ENCODE results near the gene ABCA7.

ABCA7 gene, protein sequence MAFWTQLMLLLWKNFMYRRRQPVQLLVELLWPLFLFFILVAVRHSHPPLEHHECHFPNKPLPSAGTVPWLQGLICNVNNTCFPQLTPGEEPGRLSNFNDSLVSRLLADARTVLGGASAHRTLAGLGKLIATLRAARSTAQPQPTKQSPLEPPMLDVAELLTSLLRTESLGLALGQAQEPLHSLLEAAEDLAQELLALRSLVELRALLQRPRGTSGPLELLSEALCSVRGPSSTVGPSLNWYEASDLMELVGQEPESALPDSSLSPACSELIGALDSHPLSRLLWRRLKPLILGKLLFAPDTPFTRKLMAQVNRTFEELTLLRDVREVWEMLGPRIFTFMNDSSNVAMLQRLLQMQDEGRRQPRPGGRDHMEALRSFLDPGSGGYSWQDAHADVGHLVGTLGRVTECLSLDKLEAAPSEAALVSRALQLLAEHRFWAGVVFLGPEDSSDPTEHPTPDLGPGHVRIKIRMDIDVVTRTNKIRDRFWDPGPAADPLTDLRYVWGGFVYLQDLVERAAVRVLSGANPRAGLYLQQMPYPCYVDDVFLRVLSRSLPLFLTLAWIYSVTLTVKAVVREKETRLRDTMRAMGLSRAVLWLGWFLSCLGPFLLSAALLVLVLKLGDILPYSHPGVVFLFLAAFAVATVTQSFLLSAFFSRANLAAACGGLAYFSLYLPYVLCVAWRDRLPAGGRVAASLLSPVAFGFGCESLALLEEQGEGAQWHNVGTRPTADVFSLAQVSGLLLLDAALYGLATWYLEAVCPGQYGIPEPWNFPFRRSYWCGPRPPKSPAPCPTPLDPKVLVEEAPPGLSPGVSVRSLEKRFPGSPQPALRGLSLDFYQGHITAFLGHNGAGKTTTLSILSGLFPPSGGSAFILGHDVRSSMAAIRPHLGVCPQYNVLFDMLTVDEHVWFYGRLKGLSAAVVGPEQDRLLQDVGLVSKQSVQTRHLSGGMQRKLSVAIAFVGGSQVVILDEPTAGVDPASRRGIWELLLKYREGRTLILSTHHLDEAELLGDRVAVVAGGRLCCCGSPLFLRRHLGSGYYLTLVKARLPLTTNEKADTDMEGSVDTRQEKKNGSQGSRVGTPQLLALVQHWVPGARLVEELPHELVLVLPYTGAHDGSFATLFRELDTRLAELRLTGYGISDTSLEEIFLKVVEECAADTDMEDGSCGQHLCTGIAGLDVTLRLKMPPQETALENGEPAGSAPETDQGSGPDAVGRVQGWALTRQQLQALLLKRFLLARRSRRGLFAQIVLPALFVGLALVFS (N-terminal part only)

DNA sequence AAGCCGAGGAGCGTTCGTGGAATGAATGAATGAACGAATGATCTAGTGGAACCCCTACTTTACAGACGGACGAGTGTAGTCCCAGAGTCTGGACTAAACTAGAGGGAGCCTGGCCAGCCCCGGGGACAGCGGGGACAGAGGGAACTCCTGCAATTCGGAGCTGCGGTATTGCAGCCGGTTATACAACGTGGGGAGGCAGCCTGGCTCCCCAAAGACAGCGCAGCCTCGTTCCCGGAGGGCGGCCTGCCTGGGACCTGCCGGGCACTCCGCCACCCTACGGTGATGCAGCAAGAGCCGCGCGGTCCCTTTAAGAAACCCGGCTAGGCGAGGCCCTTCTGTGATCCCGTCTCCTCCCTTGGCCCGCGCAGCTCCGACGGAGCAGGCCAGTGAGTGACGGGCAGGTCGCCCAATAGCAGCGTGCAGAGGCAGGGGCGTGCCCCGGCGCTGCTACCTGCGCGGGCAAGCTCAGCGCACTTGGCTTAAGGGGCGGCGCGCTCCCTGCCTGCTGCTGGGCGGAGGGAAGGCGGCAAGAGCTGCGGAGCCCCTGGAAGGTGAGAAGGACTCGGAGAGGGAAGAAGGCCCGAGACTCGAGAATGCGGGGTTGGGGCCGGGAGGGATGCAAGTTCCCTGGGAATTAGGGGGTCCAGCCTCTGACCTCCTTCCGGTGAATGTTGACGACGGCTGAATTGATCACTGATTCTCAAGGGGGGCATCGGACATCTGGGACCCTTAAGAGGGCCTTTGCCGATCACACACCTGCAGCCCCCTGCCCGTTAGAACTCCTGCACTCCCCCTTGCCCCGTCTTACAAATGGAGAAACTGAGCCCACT is at the start of gene ABCA7:
ABCA7 (plus strand) TSS at position 462 of the 830 bp plus-strand sequence. CDS start 1,255 bp downstream, outside the sequence.
- TF ChIP-seq, protein P1, sequence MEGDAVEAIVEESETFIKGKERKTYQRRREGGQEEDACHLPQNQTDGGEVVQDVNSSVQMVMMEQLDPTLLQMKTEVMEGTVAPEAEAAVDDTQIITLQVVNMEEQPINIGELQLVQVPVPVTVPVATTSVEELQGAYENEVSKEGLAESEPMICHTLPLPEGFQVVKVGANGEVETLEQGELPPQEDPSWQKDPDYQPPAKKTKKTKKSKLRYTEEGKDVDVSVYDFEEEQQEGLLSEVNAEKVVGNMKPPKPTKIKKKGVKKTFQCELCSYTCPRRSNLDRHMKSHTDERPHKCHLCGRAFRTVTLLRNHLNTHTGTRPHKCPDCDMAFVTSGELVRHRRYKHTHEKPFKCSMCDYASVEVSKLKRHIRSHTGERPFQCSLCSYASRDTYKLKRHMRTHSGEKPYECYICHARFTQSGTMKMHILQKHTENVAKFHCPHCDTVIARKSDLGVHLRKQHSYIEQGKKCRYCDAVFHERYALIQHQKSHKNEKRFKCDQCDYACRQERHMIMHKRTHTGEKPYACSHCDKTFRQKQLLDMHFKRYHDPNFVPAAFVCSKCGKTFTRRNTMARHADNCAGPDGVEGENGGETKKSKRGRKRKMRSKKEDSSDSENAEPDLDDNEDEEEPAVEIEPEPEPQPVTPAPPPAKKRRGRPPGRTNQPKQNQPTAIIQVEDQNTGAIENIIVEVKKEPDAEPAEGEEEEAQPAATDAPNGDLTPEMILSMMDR (conservative IDR thresholded peaks at IDR 0.05; ENCODE audit: low read depth, low read length), result no peak
- Histone ChIP-seq H3K4me3 (IDR thresholded peaks at IDR 0.05; ENCODE audit: insufficient read depth, low read depth, low read length) (no peak within 1 kb of the TSS), H3K4me2 (peak within 1 kb of the TSS; percentile 100), H3K27ac (no peak within 1 kb of the TSS; the same call in 1 of the 2 replicates), H3K9ac (no peak within 1 kb of the TSS; the same call in 1 of the 2 replicates), H3K4me1 (ENCODE audit: low read depth, poor library complexity, severe bottlenecking) (peaks cover 34% of the 10 kb centered on the region), H3K36me3 (ENCODE audit: insufficient read depth) (no peaks in the 10 kb centered on the region), H4K20me1 (ENCODE audit: insufficient read depth) (no peaks in the 10 kb centered on the region), H2AFZ (ENCODE audit: low read depth) (peak within 1 kb of the TSS; percentile 45), H3K79me2 (ENCODE audit: insufficient read depth, low read depth) (no peaks in the 10 kb centered on the region), H3K27me3 (ENCODE audit: insufficient read depth, low read depth) (no peaks in the 10 kb centered on the region)

DNA sequence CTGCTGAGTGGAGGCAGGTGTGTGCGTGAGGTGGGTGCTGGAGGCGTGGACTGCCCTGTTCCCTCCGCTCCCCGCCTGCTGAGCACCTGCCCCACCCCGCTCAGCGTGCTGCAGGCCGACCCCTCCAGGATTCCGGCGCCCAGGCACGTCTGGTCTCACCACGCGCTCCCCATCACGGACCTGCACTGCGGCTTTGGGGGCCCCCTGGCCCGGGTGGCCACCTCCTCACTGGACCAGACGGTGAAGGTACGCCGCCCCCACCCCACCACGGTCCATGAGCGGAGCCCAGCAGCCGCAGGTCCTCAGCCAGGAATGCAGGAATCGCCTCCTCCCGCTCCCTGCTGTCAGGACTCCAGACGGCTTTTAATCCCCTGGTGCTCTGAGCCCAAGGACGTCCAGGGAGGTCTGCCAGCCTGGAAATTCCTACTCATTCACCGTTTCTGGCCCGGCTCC is 49.8 kb upstream of the ABCA7 start:
- Histone ChIP-seq H3K4me2 (no peak overlapping the region), H3K9ac (no peak overlapping the region), H2AFZ (ENCODE audit: low read depth) (no peak overlapping the region), H3K4me1 (ENCODE audit: low read depth, poor library complexity, severe bottlenecking) (peaks cover 3% of the 10 kb centered on the region), H4K20me1 (ENCODE audit: insufficient read depth) (no peaks in the 10 kb centered on the region), H3K36me3 (ENCODE audit: insufficient read depth) (no peaks in the 10 kb centered on the region), H3K4me3 (IDR thresholded peaks at IDR 0.05; ENCODE audit: insufficient read depth, low read depth, low read length) (no peak overlapping the region), H3K27ac (no peak overlapping the region), H3K79me2 (ENCODE audit: insufficient read depth, low read depth) (peaks cover 6% of the 10 kb centered on the region; the same call in 1 of the 2 replicates), H3K27me3 (ENCODE audit: insufficient read depth, low read depth) (no peaks in the 10 kb centered on the region)
- TF ChIP-seq, protein P1 (conservative IDR thresholded peaks at IDR 0.05; ENCODE audit: low read depth, low read length), result no peak

DNA sequence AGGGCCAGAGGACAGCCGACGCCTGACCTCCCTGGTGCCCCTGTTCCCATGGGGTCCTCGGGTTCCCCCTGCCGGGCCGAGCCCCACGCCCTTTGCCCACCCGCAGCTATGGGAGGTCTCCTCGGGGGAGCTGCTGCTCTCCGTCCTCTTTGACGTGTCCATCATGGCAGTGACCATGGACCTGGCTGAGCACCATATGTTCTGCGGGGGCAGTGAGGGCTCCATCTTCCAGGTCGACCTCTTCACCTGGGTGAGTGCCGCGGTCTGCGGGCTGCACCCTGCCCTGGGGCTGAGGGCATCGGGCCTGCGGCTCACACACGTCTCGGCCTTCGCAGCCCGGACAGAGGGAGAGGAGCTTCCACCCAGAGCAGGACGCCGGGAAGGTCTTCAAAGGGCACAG is 49.2 kb upstream of the ABCA7 start:
- H3K4me3 ChIP-seq (IDR thresholded peaks at IDR 0.05; ENCODE audit: insufficient read depth, low read depth, low read length), result no peak overlapping the region
- no peak overlapping the region for H3K9ac ChIP-seq
- no peaks in the 10 kb centered on the region for H3K36me3 ChIP-seq (ENCODE audit: insufficient read depth)
- no peak overlapping the region for H3K27ac ChIP-seq
- no peaks in the 10 kb centered on the region for H4K20me1 ChIP-seq (ENCODE audit: insufficient read depth)
- H2AFZ ChIP-seq (ENCODE audit: low read depth), result no peak overlapping the region
- H3K79me2 ChIP-seq (ENCODE audit: insufficient read depth, low read depth), result 0 out of 2 replicates have a peak, but pooled peaks cover under 1% of the 10 kb centered on the region
- peaks cover 7% of the 10 kb centered on the region for H3K4me1 ChIP-seq (ENCODE audit: low read depth, poor library complexity, severe bottlenecking)
- H3K4me2 ChIP-seq, result no peak overlapping the region
- H3K27me3 ChIP-seq (ENCODE audit: insufficient read depth, low read depth), result no peaks in the 10 kb centered on the region
- TF ChIP-seq, protein P1 (conservative IDR thresholded peaks at IDR 0.05; ENCODE audit: low read depth, low read length), result no peak

Data from KMS-11 (cell line).